Activated CD8-positive, alpha-beta memory T cell treated with anti-CD3 and anti-CD28 coated beads, Interleukin-2, amount 50 U/mL, for 24 hours (primary cell): ENCODE results near the gene IL6.

Experiments
- DNase-seq: peaks from one replicate; pipeline ENCODE4 v3.0.0-alpha.2; 2020; ENCODE audit errors: extremely low read depth

Gene IL6

DNA sequence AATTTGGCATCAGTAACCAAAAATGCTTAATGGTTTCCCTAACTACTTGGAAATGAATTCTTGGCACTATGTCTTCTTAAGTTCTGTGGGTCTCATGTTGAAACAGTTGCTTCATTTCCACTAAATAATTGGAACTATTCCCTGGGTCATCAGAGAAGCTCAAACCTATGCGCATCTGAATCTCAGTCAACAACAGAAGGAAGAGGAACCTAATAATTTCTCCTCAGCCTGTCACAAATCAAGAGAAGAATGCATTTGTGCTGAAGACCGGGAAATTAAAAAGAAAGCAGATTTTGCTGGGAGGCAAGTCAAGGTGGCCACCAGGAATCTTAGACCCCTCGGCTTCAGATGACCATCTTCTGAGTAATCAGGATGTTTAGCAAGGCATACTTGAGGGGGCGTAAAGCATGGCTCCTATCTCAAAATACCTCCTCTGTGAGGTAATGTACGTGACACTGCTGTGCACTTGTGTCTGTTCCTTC lies 54.3 kb downstream of the IL6 start:
- no peak for DNase-seq
